Endothelial cell of umbilical vein (primary cell): Measurements from ENCODE around the gene RAB21. TPM values are rescaled to one million over a fixed set of nuclear protein-coding genes. Genes with fewer than 3 reads are reported as not detected.
"Not testable (repeated sequence)": the region's sequence is repeated elsewhere in the genome, so short reads cannot be mapped to it uniquely, and the experiment has no call there.

ENCODE experiments used
- BruUV-seq: library from RNA; stranded (reverse); fragments of 400-500 nt; replicated peaks from 2 replicates; lab custom pipeline; 2021; lab: Mats Ljungman, UMichigan
- CTCF ChIA-PET: fragments of 300-600, 350-600 bp; sonication (Branson Sonifier 250); formaldehyde crosslinking; loops from one replicate; lab custom pipeline; 2021; ENCODE audit warnings: antibody characterized with exemption, inconsistent platforms; lab: Charles Lee
- POLR2A ChIA-PET: fragments of 300-600, 350-600 bp; sonication (Branson Sonifier 250); formaldehyde crosslinking; loops from one replicate; lab custom pipeline; 2021; ENCODE audit warnings: antibody characterized with exemption, inconsistent platforms; lab: Charles Lee
- DNase-seq: peaks from one replicate; pipeline ENCODE4 v3.0.0-alpha.2; 2011; ENCODE audit warnings: low read depth, low spot score
- FAIRE-seq: peaks from 2 replicates; lab custom pipeline; 2011; peaks lifted over from hg19 to GRCh38; lab: Jason Lieb, UNC
- H2AFZ ChIP-seq: 2 replicates; pipeline ENCODE4 v1.6.0; 2012; ENCODE audit warnings: low read depth, low read length, control low read depth, inconsistent platforms
- H3K27ac ChIP-seq: 2 replicates; pipeline ENCODE4 v1.5.1; 2011; ENCODE audit warnings: low read depth, mild to moderate bottlenecking, control low read depth, low read length, moderate library complexity; ENCODE audit not compliant: insufficient read depth
- H3K27me3 ChIP-seq, 2 experiments: 2 replicates each; pipeline versions ENCODE4 v1.6.0 to v1.6.1; 2011; ENCODE audit warnings: low read length in 2 of 2, mixed read lengths in 1 of 2; ENCODE audit not compliant: control insufficient read depth in 2 of 2, insufficient read depth in 2 of 2
- H3K36me3 ChIP-seq, 2 experiments: 2 replicates in 1 of 2; 3 replicates in 1 of 2; pipeline ENCODE4 v1.5.1; 2011; ENCODE audit warnings: low read length in 2 of 2, mild to moderate bottlenecking in 1 of 2, moderate library complexity in 1 of 2; ENCODE audit not compliant: control insufficient read depth in 2 of 2, insufficient read depth in 2 of 2; ENCODE audit errors: extremely low read depth in 1 of 2
- H3K4me1 ChIP-seq: 3 replicates; pipeline ENCODE4 v1.5.1; 2011; ENCODE audit warnings: mild to moderate bottlenecking, low read length; ENCODE audit not compliant: control insufficient read depth, insufficient read depth; ENCODE audit errors: extremely low read depth
- H3K4me2 ChIP-seq: 2 replicates; pipeline ENCODE4 v1.6.1; 2011; ENCODE audit warnings: low read length, control low read depth, mixed read lengths; ENCODE audit not compliant: insufficient read depth
- H3K4me3 ChIP-seq, 3 experiments: fragments of 200-600 bp in 1 of 3; sonication (generic), shearing (Covaris generic) in 1 of 3; replicated peaks in 1 of 3; 2 replicates each; pipeline ENCODE4 v1.5.1; 2011 to 2016; ENCODE audit warnings: control low read depth in 3 of 3, low read length in 3 of 3, mild to moderate bottlenecking in 2 of 3, inconsistent platforms in 1 of 3, low read depth in 1 of 3, moderate library complexity in 1 of 3; ENCODE audit not compliant: insufficient read depth in 1 of 3
- H3K79me2 ChIP-seq: 2 replicates; pipeline ENCODE4 v1.6.0; 2012; ENCODE audit warnings: low read length, inconsistent platforms; ENCODE audit not compliant: control insufficient read depth, insufficient read depth
- H3K9ac ChIP-seq: replicated peaks from 2 replicates; pipeline ENCODE3; 2011; ENCODE audit warnings: low read length, control low read depth; ENCODE audit not compliant: insufficient read depth; ENCODE audit errors: extremely low read depth
- H3K9me1 ChIP-seq: replicated peaks from 3 replicates; pipeline ENCODE4 v1.6.0; 2011; ENCODE audit warnings: mild to moderate bottlenecking, low read length; ENCODE audit not compliant: control insufficient read depth, insufficient read depth; ENCODE audit errors: extremely low read depth
- H3K9me3 ChIP-seq: replicated peaks from 2 replicates; pipeline ENCODE4 v1.5.1; 2012; ENCODE audit warnings: low read length, inconsistent platforms; ENCODE audit not compliant: control insufficient read depth, insufficient read depth
- H4K20me1 ChIP-seq: replicated peaks from 2 replicates; pipeline ENCODE3; 2011; ENCODE audit warnings: mild to moderate bottlenecking, low read length; ENCODE audit not compliant: control insufficient read depth, insufficient read depth; ENCODE audit errors: extremely low read depth
- EZH2 ChIP-seq: IDR thresholded peaks from 2 replicates; pipeline ENCODE4 v1.6.1; 2012; ENCODE audit warnings: borderline replicate concordance, low read depth, mild to moderate bottlenecking, moderate library complexity, low read length, inconsistent platforms; ENCODE audit not compliant: severe bottlenecking
- FOS ChIP-seq: IDR thresholded peaks from 2 replicates; pipeline ENCODE4 v1.6.1; 2011; ENCODE audit warnings: mild to moderate bottlenecking, low read length, moderate library complexity, borderline replicate concordance; ENCODE audit not compliant: insufficient read depth
- GATA2 ChIP-seq: IDR thresholded peaks from 2 replicates; pipeline ENCODE4 v1.7.0; 2011; ENCODE audit warnings: low read depth, mild to moderate bottlenecking, moderate library complexity, mixed read lengths, low read length; ENCODE audit not compliant: insufficient read length, insufficient read depth
- JUN ChIP-seq: IDR thresholded peaks from 2 replicates; pipeline ENCODE4 v1.6.1; 2011; ENCODE audit warnings: borderline replicate concordance, low read depth; ENCODE audit not compliant: insufficient read length, insufficient read depth
- MYC ChIP-seq: IDR thresholded peaks from one replicate; pipeline ENCODE4 v1.6.1; 2011; ENCODE audit warnings: mild to moderate bottlenecking, low read depth, low read length
- POLR2A ChIP-seq: IDR thresholded peaks from 2 replicates; pipeline ENCODE4 v1.6.1; 2012; ENCODE audit warnings: low read depth, mild to moderate bottlenecking, control low read depth, low read length
- POLR2AphosphoS5 ChIP-seq: IDR thresholded peaks from 2 replicates; pipeline ENCODE4 v1.6.1; 2012; ENCODE audit warnings: low read depth, mild to moderate bottlenecking, control low read depth, low read length, moderate library complexity; ENCODE audit not compliant: insufficient read depth
- dilution Hi-C: fragments of 300-500 bp; cut with MboI; formaldehyde crosslinking; loops from one replicate; pipeline ENCODE4 v1.15.0; 2019; ENCODE audit warnings: low sequenced_read_pairs; ENCODE audit not compliant: extremely low pct_ligation_motif_present
- intact Hi-C: fragments of 100-400 bp; cut with micrococcal nuclease; formaldehyde crosslinking; loops from one replicate; pipeline ENCODE4 v1.10.0; 2022
- polyA plus RNA-seq, 4 experiments: library from polyadenylated mRNA; depleted of rRNA in 3 of 4; stranded (reverse) in 3 of 4; unstranded in 1 of 4; fragments of >200 nt; gene quantifications; 2 replicates each; pipeline versions ENCODE4 v1.2.1 to v1.2.3, GENCODE V29; 2011 to 2012; ENCODE audit warnings: missing spikeins in 1 of 4
- total RNA-seq: library from RNA; stranded (reverse); gene quantifications from 2 replicates; pipeline ENCODE4 v1.2.3, GENCODE V29; 2021
- TF ChIP-seq, protein P1 (sequence below): IDR thresholded peaks from 2 replicates; pipeline ENCODE4 v1.6.1; 2011; ENCODE audit not compliant: insufficient read depth, insufficient read length
- TF ChIP-seq, protein P2 (sequence below), 2 donors: IDR thresholded peaks; 1 replicate in 1 of 2; 2 replicates in 1 of 2; pipeline ENCODE4 v1.5.1; 2011; ENCODE audit warnings: low read length in 2 of 2, mild to moderate bottlenecking in 2 of 2, moderate library complexity in 2 of 2, control low read depth in 1 of 2, inconsistent platforms in 1 of 2, low read depth in 1 of 2; ENCODE audit not compliant: insufficient read depth in 1 of 2; ENCODE audit errors: extremely low read depth in 1 of 2

Gene RAB21
- total and polyA plus RNA-seq, 2 donors (not counting 3 experiments of a cell fraction or from before 2014, with no cell fraction given) = 1.8 to 49.6 TPM

DNA sequence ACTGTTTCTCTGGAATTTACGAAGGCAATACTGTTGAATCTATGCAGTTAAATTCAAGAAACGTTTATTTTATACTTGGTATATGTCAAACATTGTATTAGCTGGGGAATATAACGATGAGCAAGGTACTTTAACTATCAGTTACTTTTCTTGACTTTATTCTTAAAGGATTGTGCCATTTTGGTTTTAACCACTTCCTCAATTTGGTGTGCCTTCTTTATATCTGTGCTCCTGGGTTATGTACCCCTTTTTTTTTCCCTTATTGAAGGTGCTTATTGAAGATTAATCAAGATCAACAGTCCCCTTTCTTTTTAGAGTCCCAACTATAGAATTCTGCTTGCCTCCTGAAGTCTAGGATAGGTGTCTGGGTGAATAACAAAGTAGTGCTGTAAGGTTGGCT lies 5.8 kb downstream of the RAB21 start:
- dilution Hi-C loops = no loop called here
- DNase-seq = no peak
- CTCF ChIA-PET = interaction anchor here (1.3 kb wide), 1 partner anchor 14 kb away, joined by 3 read pairs; no protein-coding TSS in a partner anchor

DNA sequence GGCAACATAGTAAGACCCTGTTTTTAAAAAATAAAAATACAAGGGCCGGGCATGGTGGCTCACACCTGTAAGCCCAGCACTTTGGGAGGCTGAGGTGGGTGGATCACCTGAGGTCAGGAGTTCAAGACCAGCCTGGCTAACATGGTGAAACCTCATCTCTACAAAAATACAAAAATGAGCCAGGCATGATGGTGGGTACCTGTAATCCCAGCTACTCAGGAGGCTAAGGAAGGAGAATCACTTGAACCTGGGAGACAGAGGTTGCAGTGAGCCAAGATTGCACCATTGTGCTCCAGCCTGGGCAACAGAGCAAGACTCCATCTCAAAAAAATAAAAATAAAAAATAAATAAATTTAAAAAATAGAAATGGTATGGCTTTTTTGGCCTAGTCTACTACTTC lies 6.7 kb downstream of the RAB21 start:
- FAIRE-seq, H3K4me3 ChIP-seq, DNase-seq, dilution Hi-C loops, H3K27ac ChIP-seq, BruUV-seq, H3K4me1 ChIP-seq, intact Hi-C loops, H3K4me2 ChIP-seq, POLR2A ChIA-PET, H3K9me3 ChIP-seq, H3K36me3 ChIP-seq, H3K9ac ChIP-seq, H2AFZ ChIP-seq, H3K9me1 ChIP-seq, H3K27me3 ChIP-seq: not testable (repeated sequence)
- CTCF ChIA-PET = interaction anchor here (1.3 kb wide), 1 partner anchor 14 kb away, joined by 3 read pairs; no protein-coding TSS in a partner anchor
- peaks cover 12% of the 10 kb centered on the region for H4K20me1 ChIP-seq
- H3K79me2 ChIP-seq = peaks cover 95% of the 10 kb centered on the region

More for the DNA sequence above, 5.8 kb downstream of the RAB21 start:
- POLR2A ChIA-PET = no interaction called here
- Histone ChIP-seq H3K4me3 (no peak overlapping the region), H3K4me2 (no peak overlapping the region), H4K20me1 (peaks cover 10% of the 10 kb centered on the region), H3K9ac (no peak overlapping the region), H3K9me1 (no peaks in the 10 kb centered on the region), H3K79me2 (peaks cover 96% of the 10 kb centered on the region), H3K27ac (no peak overlapping the region), H3K36me3 (peaks cover 0 to 3% of the 10 kb centered on the region in 2 experiments), H2AFZ (no peak overlapping the region), H3K4me1 (peaks cover 12% of the 10 kb centered on the region), H3K9me3 (no peaks in the 10 kb centered on the region), H3K27me3 (no peaks in the 10 kb centered on the region)
- no TSS peak for BruUV-seq
- intact Hi-C loops = no loop called here
- no peak for FAIRE-seq
- TF ChIP-seq JUN = no peak
- TF ChIP-seq, protein P1, sequence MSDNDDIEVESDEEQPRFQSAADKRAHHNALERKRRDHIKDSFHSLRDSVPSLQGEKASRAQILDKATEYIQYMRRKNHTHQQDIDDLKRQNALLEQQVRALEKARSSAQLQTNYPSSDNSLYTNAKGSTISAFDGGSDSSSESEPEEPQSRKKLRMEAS = no peak
- no peak for TF ChIP-seq EZH2
- TF ChIP-seq, protein P2, sequence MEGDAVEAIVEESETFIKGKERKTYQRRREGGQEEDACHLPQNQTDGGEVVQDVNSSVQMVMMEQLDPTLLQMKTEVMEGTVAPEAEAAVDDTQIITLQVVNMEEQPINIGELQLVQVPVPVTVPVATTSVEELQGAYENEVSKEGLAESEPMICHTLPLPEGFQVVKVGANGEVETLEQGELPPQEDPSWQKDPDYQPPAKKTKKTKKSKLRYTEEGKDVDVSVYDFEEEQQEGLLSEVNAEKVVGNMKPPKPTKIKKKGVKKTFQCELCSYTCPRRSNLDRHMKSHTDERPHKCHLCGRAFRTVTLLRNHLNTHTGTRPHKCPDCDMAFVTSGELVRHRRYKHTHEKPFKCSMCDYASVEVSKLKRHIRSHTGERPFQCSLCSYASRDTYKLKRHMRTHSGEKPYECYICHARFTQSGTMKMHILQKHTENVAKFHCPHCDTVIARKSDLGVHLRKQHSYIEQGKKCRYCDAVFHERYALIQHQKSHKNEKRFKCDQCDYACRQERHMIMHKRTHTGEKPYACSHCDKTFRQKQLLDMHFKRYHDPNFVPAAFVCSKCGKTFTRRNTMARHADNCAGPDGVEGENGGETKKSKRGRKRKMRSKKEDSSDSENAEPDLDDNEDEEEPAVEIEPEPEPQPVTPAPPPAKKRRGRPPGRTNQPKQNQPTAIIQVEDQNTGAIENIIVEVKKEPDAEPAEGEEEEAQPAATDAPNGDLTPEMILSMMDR (IDR thresholded peaks at IDR 0.05; ENCODE audit: extremely low read depth in 1 of 2, insufficient read depth in 1 of 2, low read depth in 1 of 2, low read length in 2 of 2) = no peak
- no peak for TF ChIP-seq POLR2A
- no peak for TF ChIP-seq GATA2
- no peak for TF ChIP-seq POLR2AphosphoS5
- TF ChIP-seq MYC = no peak
- no peak for TF ChIP-seq FOS
